RWPE2 (cell line): ENCODE results near the gene CRYBG1.
"Not testable (repeated sequence)": the region's sequence is repeated elsewhere in the genome, so short reads cannot be mapped to it uniquely, and the experiment has no call there.

Source experiments
- ATAC-seq: fragments of 200-7000 bp; cut with Tn5 transposase; 3 replicates; pipeline ENCODE4 v1.9.1; 2021; ENCODE audit warnings: low read depth
- DNase-seq: peaks from one replicate; pipeline ENCODE4 v3.0.0-alpha.2; 2020; ENCODE audit warnings: low spot score
- H3K27ac ChIP-seq: fragments of 450-650 bp; 2 replicates; pipeline ENCODE4 v1.5.1; 2017; ENCODE audit warnings: mild to moderate bottlenecking; ENCODE audit not compliant: poor library complexity, severe bottlenecking
- H3K27me3 ChIP-seq: fragments of 250-450 bp; sonication (Bioruptor Pico); 2 replicates; pipeline ENCODE4 v1.5.1; 2021; ENCODE audit warnings: mild to moderate bottlenecking, moderate library complexity; ENCODE audit not compliant: insufficient read depth, poor library complexity, severe bottlenecking
- H3K36me3 ChIP-seq: fragments of 250-450 bp; sonication (Bioruptor Pico); 2 replicates; pipeline ENCODE4 v1.5.1; 2020; ENCODE audit warnings: low read depth, mild to moderate bottlenecking, moderate library complexity
- H3K4me1 ChIP-seq: fragments of 250-450 bp; sonication (Bioruptor Pico); 2 replicates; pipeline ENCODE4 v1.5.1; 2021; ENCODE audit warnings: mild to moderate bottlenecking, moderate library complexity; ENCODE audit not compliant: insufficient read depth, poor library complexity, severe bottlenecking
- H3K4me3 ChIP-seq: fragments of 250-450 bp; sonication (Bioruptor Pico); 2 replicates; pipeline ENCODE4 v1.5.1; 2021; ENCODE audit warnings: mild to moderate bottlenecking, moderate library complexity; ENCODE audit not compliant: severe bottlenecking
- H3K9me3 ChIP-seq: fragments of 250-450 bp; sonication (Bioruptor Pico); 2 replicates; pipeline ENCODE4 v1.5.1; 2021; ENCODE audit warnings: mild to moderate bottlenecking, moderate library complexity; ENCODE audit not compliant: severe bottlenecking
- TF ChIP-seq, protein P1 (sequence below): fragments of 450-650 bp; IDR thresholded peaks from one replicate; pipeline ENCODE4 v1.5.1; 2017; ENCODE audit warnings: mild to moderate bottlenecking, moderate library complexity; ENCODE audit not compliant: poor library complexity, severe bottlenecking

Gene CRYBG1

DNA sequence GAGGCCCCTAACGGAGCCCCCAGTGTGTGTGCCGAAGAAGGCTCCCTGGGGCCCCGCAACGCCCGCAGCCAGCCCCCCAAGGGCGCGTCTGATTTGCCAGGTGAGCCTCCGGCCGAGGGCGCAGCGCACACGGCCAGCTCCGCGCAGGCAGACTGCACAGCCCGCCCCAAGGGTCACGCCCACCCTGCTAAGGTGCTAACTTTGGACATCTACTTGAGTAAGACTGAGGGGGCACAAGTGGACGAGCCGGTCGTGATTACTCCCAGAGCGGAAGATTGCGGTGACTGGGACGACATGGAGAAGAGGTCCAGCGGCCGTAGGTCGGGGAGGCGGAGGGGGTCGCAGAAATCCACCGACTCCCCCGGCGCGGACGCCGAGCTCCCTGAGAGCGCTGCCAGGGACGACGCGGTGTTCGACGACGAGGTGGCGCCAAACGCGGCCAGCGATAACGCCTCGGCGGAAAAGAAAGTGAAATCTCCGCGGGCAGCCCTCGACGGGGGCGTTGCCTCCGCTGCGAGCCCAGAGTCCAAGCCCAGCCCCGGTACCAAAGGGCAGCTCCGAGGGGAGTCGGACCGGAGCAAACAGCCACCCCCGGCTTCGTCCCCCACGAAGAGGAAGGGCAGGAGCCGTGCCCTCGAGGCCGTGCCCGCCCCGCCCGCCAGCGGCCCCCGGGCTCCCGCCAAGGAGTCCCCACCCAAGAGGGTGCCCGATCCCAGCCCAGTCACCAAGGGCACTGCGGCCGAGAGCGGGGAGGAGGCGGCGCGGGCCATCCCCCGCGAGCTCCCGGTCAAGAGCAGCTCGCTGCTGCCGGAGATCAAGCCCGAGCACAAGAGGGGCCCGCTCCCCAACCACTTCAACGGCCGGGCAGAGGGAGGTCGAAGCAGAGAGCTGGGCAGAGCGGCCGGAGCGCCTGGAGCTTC is 151.8 kb downstream of the CRYBG1 start:
- peak overlapping the region; percentile 84 for H3K27ac ChIP-seq
- peaks cover 29% of the 10 kb centered on the region for H3K4me1 ChIP-seq
- H3K27me3 ChIP-seq = no peaks in the 10 kb centered on the region
- peak; percentile 74 for DNase-seq
- ATAC-seq = peak; percentile 43
- H3K36me3 ChIP-seq = peaks cover 20% of the 10 kb centered on the region
- TF ChIP-seq, protein P1, sequence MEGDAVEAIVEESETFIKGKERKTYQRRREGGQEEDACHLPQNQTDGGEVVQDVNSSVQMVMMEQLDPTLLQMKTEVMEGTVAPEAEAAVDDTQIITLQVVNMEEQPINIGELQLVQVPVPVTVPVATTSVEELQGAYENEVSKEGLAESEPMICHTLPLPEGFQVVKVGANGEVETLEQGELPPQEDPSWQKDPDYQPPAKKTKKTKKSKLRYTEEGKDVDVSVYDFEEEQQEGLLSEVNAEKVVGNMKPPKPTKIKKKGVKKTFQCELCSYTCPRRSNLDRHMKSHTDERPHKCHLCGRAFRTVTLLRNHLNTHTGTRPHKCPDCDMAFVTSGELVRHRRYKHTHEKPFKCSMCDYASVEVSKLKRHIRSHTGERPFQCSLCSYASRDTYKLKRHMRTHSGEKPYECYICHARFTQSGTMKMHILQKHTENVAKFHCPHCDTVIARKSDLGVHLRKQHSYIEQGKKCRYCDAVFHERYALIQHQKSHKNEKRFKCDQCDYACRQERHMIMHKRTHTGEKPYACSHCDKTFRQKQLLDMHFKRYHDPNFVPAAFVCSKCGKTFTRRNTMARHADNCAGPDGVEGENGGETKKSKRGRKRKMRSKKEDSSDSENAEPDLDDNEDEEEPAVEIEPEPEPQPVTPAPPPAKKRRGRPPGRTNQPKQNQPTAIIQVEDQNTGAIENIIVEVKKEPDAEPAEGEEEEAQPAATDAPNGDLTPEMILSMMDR = peak; percentile 34
- H3K9me3 ChIP-seq = no peaks in the 10 kb centered on the region
- H3K4me3 ChIP-seq = peak overlapping the region; percentile 76

DNA sequence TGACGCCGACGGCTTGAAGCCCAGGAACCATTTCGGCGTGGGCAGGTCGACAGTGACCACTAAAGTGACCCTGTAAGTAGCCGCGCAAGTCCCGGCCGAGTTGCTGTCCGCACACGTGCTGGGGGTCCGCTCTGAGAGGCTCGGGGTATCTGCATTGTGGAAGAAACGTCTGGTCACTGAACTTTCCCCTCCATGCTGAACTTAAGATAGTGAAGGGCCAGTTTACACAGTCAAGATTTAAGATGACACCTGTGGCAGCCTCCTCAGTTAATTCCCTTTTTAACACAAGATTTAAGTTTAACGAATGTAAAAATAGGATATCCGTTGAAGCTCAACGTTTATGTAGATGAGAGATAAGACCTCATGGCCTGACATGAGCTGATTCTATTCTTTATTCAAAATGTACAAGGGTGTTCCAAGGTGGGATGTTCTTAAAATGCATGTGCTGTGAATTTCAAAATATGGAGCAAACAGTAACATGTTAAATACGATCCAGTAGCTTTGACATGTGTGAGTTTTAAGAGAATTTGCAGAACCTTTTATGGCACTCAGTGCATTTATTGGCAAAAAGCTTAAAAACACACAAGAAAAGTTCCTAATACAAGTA is 152.6 kb downstream of the CRYBG1 start:
- peaks cover 27% of the 10 kb centered on the region for H3K36me3 ChIP-seq
- TF ChIP-seq, protein P1 = no peak
- no peak for ATAC-seq
- H3K4me3 ChIP-seq = peak overlapping the region; percentile 76
- H3K9me3 ChIP-seq = no peaks in the 10 kb centered on the region
- peak overlapping the region; percentile 84 for H3K27ac ChIP-seq
- H3K4me1 ChIP-seq = peaks cover 35% of the 10 kb centered on the region
- H3K27me3 ChIP-seq = no peaks in the 10 kb centered on the region
- DNase-seq = no peak

DNA sequence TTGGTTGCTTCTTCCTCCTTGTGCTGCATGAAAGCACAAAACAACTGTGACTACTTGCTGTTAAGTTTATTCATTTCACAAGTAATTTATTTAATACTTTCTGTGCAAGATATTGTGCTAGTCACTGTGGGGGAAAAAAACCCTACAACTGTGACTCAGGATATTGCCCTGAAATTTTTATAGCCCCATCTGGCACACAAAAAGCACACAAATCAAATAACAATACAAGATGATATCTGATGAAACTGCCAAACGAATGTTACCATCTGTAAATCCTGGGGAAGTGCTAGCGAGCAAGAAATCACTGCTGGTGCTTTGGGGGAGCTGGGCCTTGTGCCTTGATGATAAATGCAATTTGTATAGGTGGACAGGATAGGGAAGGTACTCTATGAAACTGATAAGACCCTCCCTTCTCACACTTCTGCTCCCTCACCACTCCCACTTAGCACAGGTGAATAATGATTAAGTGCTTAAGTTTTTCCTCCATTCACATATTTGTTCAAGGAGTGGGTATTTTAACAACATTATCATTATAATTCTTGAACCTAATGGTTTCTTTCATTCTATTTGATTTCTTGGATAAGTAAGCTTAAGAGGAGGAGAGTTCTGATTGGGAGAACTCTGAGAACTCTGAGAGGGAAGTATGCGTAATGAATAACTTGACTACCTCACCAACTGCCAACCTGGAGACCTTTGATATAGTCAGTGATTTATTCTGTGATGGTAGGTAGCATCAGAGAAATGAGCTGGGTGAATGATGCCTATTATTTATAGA is 153.5 kb downstream of the CRYBG1 start:
- H3K36me3 ChIP-seq = peaks cover 34% of the 10 kb centered on the region
- TF ChIP-seq, protein P1 = no peak
- no peaks in the 10 kb centered on the region for H3K9me3 ChIP-seq
- ATAC-seq = no peak
- peaks cover 38% of the 10 kb centered on the region for H3K4me1 ChIP-seq
- DNase-seq = no peak
- peak overlapping the region; percentile 76 for H3K4me3 ChIP-seq
- H3K27me3 ChIP-seq = no peaks in the 10 kb centered on the region
- H3K27ac ChIP-seq = peak overlapping the region; percentile 84

DNA sequence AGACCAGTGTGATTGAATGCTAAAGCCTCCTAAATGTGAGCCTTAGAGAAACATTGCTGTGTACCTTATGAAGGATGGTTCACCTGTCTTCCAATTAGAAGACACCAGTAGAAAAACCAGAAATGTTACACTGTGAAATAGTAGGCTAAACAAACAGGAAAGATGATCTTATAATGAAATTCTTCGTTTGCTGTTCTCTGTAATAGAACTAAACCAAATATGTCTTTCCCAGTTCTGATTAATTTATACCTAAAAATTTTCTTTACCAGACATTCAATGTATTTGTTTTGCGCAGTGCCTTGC is 154.0 kb downstream of the CRYBG1 start:
- ATAC-seq (no peak), DNase-seq (no peak)
- H3K36me3 ChIP-seq = peaks cover 34% of the 10 kb centered on the region
- H3K27me3 ChIP-seq = no peaks in the 10 kb centered on the region
- H3K27ac ChIP-seq = peak overlapping the region; percentile 84
- H3K4me1 ChIP-seq = peaks cover 38% of the 10 kb centered on the region
- H3K9me3 ChIP-seq = no peaks in the 10 kb centered on the region
- TF ChIP-seq, protein P1 = no peak
- peak overlapping the region; percentile 76 for H3K4me3 ChIP-seq

DNA sequence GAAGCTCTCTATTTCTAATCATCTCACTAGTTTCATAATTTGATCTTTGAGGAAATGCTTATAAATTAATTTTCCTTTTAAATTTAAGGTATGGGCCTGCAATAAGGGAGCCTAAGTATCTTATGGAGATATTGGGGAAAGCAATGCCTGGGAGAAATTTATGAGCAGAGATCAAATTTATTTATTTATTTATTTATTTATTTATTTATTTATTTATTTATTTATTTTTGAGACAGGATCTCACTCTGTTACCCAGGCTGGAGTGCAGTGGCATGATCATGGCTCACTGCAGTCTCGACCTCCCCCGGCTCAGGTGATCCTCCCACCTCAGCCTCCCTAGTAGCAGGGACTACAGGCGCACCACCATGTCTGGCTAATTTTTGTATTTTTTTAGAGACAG is 155.1 kb downstream of the CRYBG1 start:
- not testable (repeated sequence) for H3K9me3 ChIP-seq, ATAC-seq, DNase-seq, H3K27me3 ChIP-seq
- Histone ChIP-seq H3K4me1 (peaks cover 40% of the 10 kb centered on the region), H3K27ac (peak overlapping the region; percentile 84), H3K36me3 (peaks cover 43% of the 10 kb centered on the region), H3K4me3 (peak overlapping the region; percentile 76)
